Endometrial microvascular endothelial cells (primary cell): ENCODE data around the gene CAPN1. TPM values are rescaled to one million over a fixed set of nuclear protein-coding genes. Genes with fewer than 3 reads are reported as not detected.
"Not testable (repeated sequence)": the region's sequence is repeated elsewhere in the genome, so short reads cannot be mapped to it uniquely, and the experiment has no call there.

Source experiments
- in situ Hi-C: cut with HindIII; loops from 2 replicates; pipeline ENCODE4 v1.10.0; 2017; ENCODE audit warnings: low sequenced_read_pairs, low pct_unique_long_range_greater_than_20kb; ENCODE audit errors: inconsistent ontology term
- total RNA-seq: library from RNA; depleted of rRNA; stranded (reverse); fragments of >200 nt; gene quantifications from one replicate; pipeline ENCODE4 v1.2.3, GENCODE V29; 2015; ENCODE audit errors: inconsistent ontology term

Gene CAPN1
- total RNA-seq, 1 donor from 2014 or later: 159 TPM

DNA sequence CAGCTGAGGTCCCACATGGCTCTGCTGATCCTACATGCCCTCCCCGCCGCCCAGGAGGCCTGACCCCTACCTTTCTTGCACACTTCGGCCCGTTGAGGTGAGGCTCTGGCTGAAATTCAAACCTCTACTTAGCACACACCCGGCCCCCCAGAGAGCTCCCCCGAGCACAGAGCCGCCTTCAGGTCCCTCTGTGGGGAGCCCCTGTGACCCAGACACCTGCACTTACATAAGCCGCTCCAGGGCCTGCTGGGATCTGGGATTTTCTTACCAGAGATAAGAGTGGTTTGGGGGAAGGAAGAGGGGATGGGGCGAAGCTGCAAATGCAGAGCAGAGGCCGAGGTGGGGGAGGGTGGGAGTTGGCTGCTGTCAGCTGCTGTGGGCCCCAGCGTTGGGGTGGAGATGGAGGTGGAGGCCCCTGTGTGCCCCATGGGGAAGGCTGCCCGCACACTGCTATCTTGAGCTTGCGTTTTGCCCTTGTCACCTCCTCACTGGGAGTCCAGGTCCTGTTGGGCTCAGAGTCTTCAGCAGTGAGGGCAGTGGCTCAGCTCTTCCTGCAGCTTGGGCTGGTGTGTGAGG, 30.6 kb downstream of the CAPN1 start:
- in situ Hi-C loops: no loop called here

DNA sequence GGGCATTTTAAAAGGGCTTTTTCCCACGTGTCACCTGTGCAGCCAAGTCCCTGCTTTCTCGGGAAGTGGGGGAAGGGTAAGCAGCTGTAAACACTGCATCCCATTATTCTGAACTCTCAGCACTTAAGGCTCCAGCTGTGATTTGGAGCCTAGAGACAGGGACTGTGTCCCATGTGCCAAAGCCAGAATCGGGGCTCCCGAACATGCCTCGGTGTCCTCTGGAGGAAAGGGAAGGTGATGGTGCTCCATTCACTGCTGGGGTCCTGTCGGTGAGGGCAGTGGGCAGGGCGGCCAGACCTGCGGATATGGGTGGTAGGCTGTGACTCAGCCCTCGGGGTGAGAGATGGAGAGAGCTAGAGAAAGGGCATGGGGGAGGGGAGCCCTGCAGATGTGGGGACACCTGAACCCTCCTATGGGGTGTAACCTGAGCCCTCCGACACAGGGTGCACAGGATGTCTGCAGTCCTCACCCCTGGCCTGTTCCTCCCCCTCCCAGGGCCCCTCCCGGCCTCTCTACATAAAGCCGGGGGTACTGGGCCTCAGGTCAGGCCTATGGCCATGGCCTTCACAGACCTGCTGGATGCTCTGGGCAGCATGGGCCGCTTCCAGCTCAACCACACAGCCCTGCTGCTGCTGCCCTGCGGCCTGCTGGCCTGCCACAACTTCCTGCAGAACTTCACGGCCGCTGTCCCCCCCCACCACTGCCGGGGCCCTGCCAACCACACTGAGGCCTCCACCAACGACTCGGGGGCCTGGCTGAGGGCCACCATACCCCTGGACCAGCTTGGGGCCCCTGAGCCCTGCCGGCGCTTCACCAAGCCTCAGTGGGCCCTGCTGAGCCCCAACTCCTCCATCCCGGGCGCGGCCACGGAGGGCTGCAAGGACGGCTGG, 31.8 kb downstream of the CAPN1 start:
- in situ Hi-C loops: no loop called here

DNA sequence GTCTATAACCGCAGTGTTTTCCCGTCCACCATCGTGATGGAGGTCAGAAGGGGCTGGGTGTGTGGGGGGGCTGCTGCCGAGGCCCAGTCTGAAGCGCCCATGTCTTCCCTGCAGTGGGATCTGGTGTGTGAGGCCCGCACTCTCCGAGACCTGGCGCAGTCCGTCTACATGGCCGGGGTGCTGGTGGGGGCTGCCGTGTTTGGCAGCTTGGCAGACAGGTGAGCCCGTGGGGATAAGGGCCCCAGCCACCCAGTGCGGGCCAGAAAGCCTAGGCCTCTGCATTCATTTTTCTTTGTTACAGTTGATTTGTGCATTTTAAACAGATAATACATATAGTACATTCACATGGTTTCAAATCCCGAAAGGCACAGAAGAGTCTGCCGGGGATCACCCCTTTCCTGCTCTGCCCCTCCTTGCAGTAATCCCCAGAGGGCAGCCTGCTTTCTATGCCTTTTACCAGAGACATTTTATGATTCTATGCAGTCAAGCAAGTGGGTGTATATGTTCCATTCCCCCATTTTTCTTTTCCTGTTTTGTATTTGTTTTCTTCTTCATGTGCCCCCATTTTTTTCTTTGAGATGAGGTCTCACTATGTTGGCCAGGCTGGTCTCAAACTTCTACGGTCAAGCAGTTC, 32.6 kb downstream of the CAPN1 start:
- in situ Hi-C loops: no loop called here

DNA sequence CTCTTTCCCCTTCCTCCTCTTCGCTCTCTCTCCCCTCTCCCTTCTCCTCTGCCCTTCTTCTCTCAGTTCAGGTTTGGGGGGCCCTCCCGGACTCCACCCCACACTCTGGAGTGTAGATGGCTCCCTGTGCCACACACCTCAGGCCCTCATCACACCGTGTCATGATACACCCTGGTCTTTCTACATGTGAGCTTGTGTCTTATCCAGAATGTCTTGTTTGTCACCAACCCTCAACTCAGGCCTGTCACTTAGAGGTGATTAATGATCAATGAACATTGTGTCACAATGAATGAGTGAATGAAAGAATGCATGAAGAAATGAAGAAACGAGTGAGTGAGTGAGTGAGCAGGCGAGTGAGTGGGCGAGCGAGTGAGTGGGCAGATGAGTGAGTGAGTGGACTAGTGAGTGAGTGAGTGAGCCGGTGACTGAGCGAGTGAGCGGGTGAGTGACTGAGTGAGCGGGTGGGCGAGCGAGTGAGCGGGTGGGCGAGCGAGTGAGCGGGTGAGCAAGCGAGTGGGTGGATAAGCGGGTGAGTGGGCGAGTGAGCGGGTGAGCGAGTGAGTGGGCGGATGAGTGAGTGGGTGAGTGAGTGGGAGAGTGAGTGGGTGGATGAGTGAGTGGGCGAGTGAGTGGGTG, 33.8 kb downstream of the CAPN1 start:
- in situ Hi-C loops: no loop called here

DNA sequence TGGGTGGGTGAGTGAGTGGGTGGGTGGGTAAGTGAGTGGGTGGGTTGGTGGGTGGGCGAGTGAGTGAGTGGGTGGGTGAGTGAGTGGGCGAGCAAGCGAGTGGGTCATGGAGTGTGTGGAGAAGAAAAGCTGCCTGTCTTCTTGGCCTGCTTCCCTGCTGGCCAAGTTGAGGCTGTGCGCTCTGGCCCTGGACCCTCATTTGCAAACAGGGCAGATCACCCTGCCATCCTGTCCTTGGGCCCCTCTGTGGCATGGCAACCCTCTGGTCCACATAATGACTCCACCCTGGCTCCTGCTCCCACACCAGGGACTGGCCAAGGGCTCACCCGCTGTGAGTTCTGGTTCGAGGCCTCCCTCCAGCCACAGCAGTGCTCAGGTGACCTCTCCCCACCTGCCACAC, 35.1 kb downstream of the CAPN1 start:
- in situ Hi-C loops: no loop called here

DNA sequence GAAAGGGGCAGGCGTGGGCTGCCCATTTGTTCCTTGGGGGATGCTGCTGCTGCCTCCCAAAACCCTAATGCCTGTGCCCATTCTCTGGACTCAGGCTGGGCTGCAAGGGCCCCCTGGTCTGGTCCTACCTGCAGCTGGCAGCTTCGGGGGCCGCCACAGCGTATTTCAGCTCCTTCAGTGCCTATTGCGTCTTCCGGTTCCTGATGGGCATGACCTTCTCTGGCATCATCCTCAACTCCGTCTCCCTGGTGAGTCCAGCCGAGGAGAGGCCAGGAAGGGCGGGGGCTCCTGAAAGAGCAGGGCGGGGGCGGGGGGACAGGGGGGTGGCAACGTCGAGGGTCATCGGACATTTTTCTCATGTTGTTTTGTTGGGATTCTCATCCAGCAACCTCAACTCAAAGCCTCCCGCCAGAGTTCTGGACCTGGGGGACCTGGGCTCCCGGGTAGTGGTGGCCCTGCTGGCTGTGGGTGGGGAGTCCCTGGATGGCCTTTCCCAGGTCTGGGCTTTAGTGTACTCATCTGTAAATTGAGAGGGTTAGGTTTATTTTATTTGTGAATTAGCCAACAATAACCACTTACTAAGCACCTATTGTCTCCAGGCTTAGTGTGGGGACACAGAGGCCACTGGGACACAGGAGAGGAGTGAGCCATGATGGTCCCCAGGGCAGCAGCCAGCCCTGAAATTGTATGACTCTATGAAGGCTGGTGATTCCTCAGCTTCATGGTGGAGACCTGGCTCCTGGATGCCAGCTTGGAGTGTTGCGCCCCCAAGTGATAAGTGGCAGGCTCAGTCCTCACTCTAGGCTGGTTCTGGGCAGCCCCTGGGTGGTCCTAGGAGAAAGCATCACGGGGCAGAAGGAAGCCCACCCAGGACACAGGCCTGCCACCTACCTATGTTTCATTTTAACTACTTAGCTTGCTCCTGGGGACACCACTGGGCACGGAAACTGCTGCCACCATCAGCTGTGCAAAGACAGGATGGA, 36.0 kb downstream of the CAPN1 start:
- in situ Hi-C loops: no loop called here

DNA sequence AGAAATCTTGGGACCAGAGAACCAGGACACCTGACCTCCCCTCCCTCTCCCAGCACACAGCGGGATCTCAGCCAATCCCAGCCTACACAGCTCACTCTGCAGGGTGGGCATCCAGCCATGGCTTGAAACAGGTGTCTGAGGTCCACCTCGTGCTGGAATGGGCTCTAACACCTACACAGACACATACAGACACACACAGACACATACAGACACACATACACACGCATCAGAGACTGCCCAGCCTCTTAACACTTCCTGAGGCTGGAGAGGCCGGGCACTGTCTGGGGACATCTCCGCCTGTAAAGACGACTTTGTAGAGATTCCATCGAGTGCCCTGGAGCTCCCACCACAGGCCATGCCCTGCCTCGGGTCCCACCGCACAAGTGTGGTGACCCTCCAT, 36.7 kb downstream of the CAPN1 start:
- in situ Hi-C loops: no loop called here

DNA sequence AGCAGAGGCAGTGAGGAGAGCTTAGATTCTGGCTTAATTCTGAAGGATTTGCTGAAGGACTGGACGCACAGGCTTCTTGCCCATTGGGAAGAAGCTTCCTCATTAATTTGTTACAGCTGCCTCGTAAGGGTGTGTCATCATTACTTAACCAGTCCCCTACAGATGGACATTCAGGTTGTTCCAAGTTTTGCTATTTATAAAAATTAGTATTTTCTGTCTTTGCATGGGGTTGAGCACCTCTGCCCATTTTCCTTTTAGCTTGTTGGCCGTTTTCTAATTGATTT, 38.1 kb downstream of the CAPN1 start:
- in situ Hi-C loops: no loop called here

DNA sequence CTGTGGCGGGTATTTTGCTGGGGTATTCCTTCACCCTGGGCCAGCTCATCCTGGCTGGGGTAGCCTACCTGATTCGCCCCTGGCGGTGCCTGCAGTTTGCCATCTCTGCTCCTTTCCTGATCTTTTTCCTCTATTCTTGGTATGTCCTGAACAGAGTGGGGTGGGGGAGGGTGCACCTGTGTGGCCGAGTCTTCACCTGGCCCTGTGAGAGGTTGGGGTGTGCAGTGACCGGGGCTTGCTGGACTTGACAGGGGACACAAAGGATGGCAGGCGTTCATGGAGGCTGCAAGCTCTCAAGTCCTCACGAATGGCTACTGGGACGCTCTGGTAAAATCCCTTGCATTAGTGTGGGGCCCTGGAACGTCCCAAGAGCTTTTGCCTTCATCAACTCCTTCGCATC, 39.3 kb downstream of the CAPN1 start:
- in situ Hi-C loops: no loop called here

DNA sequence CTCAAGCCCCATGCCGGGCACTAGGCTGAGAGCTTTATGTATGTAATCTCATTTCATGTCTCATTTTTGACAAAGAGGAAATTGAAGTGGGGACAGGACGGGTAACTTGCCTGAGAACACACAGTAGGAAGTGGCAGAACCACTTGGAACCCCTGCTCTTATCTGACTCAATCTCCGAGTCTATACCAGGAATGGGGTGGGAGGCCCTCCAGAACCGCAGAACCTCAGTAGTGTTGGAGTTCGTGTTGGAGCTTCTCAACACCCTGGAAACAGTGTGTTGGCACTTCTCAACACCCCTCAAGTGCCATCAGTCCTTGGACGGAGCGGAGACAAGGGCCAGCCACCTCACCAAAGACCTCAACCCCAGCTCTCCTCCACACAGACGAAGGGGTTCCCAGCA, 41.3 kb downstream of the CAPN1 start:
- in situ Hi-C loops: no loop called here

DNA sequence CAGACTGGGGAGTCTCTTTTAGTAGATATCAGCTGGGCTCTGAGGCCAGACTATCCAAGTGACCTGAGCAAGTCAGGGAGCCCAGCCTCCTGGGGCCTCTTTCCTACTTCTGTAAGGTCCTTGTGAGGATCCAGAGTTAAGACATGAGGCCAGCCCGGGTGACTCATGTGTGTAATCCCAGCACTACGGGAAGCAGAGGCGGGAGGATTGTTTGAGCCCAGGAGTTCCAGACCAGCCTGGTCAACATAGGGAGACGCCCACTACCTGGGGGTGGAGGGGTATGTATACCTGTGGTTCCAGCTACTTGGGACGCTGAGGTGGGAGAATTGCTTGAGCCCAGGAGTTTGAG, 43.2 kb downstream of the CAPN1 start:
- in situ Hi-C loops: no loop called here

DNA sequence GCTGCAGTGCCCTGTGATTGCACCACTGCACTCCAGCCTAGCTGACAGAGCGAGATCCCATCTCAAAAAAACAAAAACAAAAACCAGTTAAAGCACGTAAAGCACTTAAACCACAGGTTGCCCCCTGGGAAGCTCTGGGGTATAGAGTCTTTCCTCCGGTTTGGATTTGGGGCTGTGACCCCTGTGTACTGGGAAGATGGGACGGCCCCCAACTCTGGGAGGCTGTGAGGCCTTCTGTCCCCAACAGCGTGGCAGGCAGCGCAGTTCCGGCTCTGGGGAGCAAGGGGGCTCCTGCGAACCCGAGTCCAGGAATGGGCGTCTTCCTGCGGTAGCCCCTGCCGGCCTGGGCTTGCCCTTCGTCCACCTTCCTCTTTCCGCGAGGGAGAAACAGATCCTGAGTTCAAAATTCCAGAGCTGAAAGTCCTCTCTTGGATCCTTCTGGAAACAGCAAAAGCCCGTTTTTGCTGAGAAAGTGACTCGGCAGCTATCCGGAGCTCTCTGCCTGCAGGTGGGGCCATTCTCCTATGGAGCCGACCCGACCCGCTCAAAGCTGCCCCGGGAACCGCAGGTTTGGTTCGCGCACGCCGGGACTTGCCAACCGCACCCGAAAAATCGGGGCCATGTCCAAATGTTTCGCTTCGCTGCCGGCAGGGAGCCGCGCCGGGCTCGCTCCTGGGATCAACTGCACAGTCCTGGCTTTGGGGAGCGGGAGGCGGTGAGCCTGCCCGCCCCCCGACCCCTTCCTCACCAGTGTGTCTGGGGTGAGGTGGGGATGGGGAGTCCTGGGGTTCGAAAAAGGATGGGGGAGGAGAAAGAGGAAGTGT, 43.8 kb downstream of the CAPN1 start:
- in situ Hi-C loops: no loop called here

DNA sequence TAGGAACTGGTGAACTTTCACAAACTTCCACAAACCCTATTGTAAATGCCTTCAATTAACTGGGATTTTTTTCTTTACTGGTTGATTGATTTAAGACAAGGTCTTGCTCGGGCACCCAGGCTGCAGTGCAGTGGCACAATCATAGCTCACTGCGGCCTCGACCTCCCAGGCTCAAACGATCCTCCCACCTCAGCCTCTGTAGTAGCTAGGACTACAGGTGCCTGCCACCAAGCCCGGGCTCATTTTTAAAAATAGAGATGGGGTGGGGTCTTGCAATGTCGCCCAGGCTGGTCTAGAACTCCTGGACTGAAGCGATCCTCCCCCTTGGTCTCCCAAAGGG, 44.3 kb downstream of the CAPN1 start:
- in situ Hi-C loops: no loop called here

DNA sequence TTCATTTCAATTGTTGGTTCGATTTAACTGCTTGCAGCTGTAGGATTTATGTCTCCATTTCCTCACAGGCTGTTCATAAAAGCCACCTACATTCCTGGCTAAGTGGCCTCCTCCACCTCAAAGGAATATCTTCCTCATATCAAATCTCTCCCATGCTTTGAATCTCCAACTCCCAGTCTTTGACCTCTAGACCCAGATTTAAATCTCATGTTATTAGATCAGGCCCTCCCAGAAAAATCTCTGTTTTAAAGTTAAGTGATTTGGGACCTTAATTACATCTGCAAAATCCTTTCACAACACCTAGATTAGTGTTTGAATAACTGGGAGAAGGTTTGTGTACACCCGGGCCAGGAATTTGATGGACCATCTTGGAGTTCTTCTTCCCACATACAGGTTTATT, 46.2 kb downstream of the CAPN1 start:
- in situ Hi-C loops: no loop called here

DNA sequence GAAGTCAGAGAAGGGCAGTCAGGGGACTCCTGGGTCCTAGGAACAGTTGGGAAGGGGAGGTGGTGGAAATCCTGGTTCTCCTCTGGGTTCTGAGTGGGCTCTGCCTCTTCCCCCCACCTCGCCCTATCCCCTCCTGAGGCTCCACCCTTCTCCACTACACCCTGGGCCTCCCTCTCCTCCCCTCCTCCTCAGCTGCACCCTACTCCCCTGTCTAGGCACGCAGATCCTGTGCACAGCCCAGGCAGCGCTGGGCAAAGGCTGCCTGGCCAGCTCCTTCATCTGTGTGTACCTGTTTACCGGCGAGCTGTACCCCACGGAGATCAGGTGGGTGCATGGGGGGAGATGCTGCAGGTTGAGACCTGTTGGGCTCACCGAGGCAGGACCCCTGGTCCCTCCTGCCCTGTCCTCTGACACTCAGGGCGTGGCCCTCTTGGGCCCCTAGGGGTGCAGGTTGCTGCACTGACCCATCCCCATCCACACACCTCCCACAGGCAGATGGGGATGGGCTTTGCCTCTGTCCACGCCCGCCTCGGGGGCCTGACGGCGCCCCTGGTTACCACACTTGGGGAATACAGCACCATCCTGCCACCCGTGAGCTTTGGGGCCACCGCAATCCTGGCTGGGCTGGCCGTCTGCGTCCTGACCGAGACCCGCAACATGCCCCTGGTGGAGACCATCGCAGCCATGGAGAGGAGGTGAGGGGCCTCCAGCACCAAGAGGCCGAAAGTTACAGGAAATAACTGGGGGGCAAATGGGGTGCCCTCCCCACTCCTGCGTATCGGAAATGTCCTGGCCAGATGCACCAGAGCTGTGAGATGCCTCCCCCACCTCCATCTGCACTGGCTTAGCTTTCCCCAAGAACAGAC, 54.7 kb downstream of the CAPN1 start:
- in situ Hi-C loops: no loop called here

DNA sequence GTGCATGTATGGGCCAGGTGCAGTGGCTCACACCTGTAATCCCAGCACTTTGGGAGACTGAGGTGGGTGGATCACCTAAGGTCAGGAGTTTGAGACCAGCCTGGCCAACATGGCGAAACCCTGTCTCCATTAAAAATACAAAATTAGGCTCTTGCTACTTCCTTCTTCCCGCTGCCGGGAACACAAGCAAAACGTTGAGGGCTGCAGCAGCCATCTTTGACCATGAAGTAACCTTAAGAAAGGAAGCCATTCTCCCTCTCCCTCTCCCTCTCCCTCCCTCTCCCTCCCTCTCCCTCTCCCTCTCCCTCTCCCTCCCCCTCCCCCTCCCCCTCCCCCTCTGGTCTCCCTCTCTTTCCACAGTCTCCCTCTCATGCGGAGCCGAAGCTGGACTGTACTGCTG, 56.6 kb downstream of the CAPN1 start:
- in situ Hi-C loops: not testable (repeated sequence)

DNA sequence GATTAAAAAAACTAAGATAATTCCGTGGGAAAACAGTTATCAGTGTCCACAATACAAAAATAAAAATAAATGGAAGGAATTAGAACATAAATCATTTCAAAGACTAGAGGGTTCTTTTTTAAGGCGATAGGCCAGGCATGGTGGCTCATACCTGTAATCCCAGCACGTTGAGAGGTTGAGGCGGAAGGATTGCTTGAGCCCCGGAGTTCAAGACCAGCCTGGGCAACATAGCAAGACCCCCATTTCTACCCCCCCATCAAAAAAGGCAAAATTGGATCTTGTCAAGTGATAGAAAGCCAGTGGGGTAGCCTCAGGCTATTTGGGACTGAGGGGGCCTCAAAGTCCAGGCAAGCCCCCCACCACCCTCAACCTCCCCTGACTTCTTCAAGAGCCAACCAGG, 59.4 kb downstream of the CAPN1 start:
- in situ Hi-C loops: no loop called here
